NB4 (cell line): ENCODE measurements around the gene LMO1.

Source experiments
- CTCF ChIP-seq: IDR thresholded peaks from one replicate; pipeline ENCODE4 v1.5.1; 2012; ENCODE audit warnings: low read depth, low read length
- MAX ChIP-seq: IDR thresholded peaks from 2 replicates; pipeline ENCODE4 v1.6.1; 2011; ENCODE audit warnings: low read depth, low read length
- POLR2A ChIP-seq: IDR thresholded peaks from 2 replicates; pipeline ENCODE4 v1.6.1; 2011; ENCODE audit warnings: mild to moderate bottlenecking; ENCODE audit not compliant: insufficient read length; ENCODE audit errors: extremely low read depth

- no peak for TF ChIP-seq MAX
- TF ChIP-seq CTCF = no peak
- no peak for TF ChIP-seq POLR2A
These were observed 14.2 kb downstream of the LMO1 start for GRCh38 chr11:8249482-8249881.
